ENCODE results near the gene ABTB2. TPM values are rescaled to one million over a fixed set of nuclear protein-coding genes. Genes with fewer than 3 reads are reported as not detected.

Gene ABTB2
- total RNA-seq, 2 experiments from 2014 or later: 2.4 to 2.5 TPM

DNA sequence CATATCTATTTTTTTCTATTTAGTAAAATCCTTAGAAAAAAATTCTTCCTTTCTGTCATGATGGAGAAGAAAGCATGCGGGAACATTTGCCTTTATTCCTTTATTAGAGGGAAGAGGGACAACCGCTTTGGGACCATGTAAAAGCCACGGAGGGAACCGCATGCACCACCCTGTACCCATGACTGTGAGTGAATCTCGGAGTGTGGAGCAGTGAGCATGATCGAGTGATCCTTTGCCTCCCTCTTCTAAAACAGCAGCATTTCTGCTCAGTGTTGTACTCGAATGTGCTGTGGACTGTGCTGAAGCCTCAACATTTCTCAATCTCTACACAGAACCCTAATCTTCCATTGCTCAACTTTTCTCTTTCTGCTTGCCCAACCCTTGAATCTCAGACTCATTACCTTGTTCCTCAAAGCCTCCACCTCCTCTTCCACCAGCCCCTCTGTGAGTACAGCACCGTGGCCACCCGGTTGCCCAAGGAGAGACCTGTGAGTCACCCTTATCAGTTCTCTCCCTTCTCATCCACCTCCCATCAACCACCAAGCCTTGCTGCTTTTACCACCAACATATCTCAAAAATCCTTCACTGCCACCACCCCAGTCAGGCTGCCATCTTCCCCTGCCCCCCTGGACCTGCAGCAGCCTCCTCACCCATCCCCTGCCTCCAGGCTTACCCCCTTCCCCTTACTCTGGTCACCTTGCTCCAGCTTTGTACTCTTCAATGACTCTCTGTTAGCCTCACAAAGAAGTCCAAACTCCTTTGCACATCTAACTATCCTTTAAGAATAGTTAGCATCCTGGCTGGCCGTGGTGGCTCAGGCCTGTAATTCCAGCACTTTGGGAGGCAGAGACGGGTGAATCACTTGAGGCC, 149.3 kb downstream of the ABTB2 start:
- ChIA-PET CTCF (interaction anchor here (1.5 kb wide), 1 partner anchor 150 kb away, joined by 3 read pairs; the partner anchor contains the start of gene ABTB2), POLR2A (interaction anchor here (1.0 kb wide), 1 partner anchor 24 kb away, joined by 3 read pairs; no protein-coding TSS in a partner anchor)
- intact Hi-C loops (cut with micrococcal nuclease): no loop called here
- no peaks in the 10 kb centered on the region for H3K36me3 Mint-ChIP-seq (ENCODE audit: low read depth)
- DNase-seq (peak; percentile 57), ATAC-seq (peak; percentile 81)
- H3K27me3 Mint-ChIP-seq: no peaks in the 10 kb centered on the region
- no peaks in the 10 kb centered on the region for H3K9me3 Mint-ChIP-seq
- TF ChIP-seq, protein P1, sequence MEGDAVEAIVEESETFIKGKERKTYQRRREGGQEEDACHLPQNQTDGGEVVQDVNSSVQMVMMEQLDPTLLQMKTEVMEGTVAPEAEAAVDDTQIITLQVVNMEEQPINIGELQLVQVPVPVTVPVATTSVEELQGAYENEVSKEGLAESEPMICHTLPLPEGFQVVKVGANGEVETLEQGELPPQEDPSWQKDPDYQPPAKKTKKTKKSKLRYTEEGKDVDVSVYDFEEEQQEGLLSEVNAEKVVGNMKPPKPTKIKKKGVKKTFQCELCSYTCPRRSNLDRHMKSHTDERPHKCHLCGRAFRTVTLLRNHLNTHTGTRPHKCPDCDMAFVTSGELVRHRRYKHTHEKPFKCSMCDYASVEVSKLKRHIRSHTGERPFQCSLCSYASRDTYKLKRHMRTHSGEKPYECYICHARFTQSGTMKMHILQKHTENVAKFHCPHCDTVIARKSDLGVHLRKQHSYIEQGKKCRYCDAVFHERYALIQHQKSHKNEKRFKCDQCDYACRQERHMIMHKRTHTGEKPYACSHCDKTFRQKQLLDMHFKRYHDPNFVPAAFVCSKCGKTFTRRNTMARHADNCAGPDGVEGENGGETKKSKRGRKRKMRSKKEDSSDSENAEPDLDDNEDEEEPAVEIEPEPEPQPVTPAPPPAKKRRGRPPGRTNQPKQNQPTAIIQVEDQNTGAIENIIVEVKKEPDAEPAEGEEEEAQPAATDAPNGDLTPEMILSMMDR (IDR thresholded peaks at IDR 0.05): no peak
- peaks cover 32% of the 10 kb centered on the region for H3K4me1 Mint-ChIP-seq (ENCODE audit: low read depth)
- no peak overlapping the region for H3K4me3 Mint-ChIP-seq
- H3K27ac Mint-ChIP-seq: peak overlapping the region; percentile 0

DNA sequence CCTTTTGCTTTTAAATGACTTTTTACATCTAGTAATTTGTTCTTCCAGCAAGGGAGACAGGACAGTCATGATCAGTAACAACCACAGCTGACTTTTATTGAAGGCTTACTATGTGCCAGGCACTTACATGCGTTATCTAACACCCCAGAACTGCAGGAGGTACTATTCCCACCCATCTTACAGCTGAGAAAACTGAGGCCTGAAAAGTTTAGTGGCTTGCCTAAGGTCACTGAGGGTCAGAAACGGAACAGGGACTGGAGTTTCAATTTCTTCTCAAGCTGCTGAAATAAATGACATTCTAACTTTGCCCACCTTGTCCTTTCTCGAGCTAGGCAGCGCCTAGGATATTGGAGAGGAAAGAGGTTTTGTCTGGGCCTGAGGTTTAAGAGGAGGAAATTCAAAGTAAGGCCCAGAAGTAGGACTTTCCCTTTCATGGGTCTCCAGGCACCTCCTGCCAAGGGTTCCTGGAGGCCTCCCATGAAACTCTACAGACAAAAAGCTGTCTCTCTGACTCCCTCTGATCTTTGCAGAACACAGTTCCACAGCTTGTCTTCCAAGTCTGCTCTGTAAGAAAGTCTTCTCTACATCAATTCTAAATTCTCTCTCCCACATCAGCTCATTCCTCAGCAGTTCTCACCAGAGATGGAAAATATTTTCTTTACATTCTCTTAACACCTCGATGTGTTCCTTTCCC, 150.2 kb downstream of the ABTB2 start:
- TF ChIP-seq, protein P1 (IDR thresholded peaks at IDR 0.05): no peak
- no peak for DNase-seq
- H3K27ac Mint-ChIP-seq: no peak overlapping the region
- no peak for ATAC-seq
- intact Hi-C loops (cut with micrococcal nuclease): no loop called here
- CTCF ChIA-PET: interaction anchor here (1.4 to 1.7 kb wide), 2 partner anchors 13 to 105 kb away, joined by 3 read pairs; no protein-coding TSS in a partner anchor
- H3K36me3 Mint-ChIP-seq (ENCODE audit: low read depth): no peaks in the 10 kb centered on the region
- H3K4me3 Mint-ChIP-seq: no peak overlapping the region
- POLR2A ChIA-PET: interaction anchor here (0.6 to 1.0 kb wide), 2 partner anchors 24 to 1046 kb away, joined by 3 read pairs; partner anchors contain the start of gene CSTF3
- H3K9me3 Mint-ChIP-seq: no peaks in the 10 kb centered on the region
- peaks cover 32% of the 10 kb centered on the region for H3K4me1 Mint-ChIP-seq (ENCODE audit: low read depth)
- no peaks in the 10 kb centered on the region for H3K27me3 Mint-ChIP-seq

DNA sequence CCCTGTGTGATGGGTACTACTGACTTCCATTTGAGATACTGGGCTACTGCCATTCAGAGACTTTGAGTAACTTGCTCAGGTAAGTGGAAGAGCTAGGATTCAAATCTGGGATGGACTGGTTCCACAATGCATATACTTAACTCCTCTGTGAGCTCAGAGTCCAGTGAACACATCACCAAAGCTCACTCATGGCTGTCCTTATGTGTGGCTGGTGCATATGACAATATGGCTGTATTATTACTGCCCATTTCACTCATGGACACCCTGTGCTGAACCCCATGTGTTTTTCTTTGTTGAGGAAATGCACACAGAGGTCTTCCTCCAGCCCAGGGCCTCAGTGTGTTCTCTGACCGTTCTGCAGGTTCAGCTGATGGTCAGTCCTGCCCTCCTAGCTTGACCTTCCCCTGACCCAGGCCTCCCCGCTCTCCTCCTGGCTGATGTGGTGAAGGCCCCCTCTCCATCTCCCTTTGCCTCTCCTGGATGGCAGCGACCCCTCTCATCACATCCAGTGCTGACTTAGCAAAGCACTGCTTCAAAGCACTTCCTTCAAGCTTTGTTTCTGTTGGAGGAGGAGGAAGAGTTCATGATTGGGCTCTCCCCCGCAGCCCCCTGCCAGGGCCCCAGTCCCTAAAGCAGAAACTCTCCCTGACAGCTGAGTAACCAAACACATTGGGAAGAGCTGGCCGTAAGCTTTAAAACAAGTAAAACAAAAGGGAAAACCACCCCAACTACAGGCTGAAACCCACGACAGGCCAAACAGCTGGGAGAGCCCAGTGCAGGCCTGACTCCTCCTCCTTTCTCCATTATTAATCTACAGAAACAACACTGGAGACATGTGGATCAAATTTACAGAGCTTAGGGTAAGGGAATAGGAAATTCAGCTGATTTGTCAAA, 151.2 kb downstream of the ABTB2 start:
- peaks cover 32% of the 10 kb centered on the region for H3K4me1 Mint-ChIP-seq (ENCODE audit: low read depth)
- H3K27me3 Mint-ChIP-seq: no peaks in the 10 kb centered on the region
- DNase-seq: no peak
- ChIA-PET POLR2A (interaction anchor here (0.5 to 1.6 kb wide), 5 partner anchors 9 to 1045 kb away, joined by 3 to 4 read pairs (median 3); partner anchors contain the start of genes ABTB2 and CSTF3), CTCF (interaction anchor here (1.2 to 1.7 kb wide), 4 partner anchors 12 to 150 kb away, joined by 3 read pairs; no protein-coding TSS in a partner anchor)
- intact Hi-C loops (cut with micrococcal nuclease): no loop called here
- no peak for ATAC-seq
- no peaks in the 10 kb centered on the region for H3K9me3 Mint-ChIP-seq
- TF ChIP-seq, protein P1 (IDR thresholded peaks at IDR 0.05): no peak
- H3K4me3 Mint-ChIP-seq: no peak overlapping the region
- peaks cover 3% of the 10 kb centered on the region for H3K36me3 Mint-ChIP-seq (ENCODE audit: low read depth)
- H3K27ac Mint-ChIP-seq: no peak overlapping the region

DNA sequence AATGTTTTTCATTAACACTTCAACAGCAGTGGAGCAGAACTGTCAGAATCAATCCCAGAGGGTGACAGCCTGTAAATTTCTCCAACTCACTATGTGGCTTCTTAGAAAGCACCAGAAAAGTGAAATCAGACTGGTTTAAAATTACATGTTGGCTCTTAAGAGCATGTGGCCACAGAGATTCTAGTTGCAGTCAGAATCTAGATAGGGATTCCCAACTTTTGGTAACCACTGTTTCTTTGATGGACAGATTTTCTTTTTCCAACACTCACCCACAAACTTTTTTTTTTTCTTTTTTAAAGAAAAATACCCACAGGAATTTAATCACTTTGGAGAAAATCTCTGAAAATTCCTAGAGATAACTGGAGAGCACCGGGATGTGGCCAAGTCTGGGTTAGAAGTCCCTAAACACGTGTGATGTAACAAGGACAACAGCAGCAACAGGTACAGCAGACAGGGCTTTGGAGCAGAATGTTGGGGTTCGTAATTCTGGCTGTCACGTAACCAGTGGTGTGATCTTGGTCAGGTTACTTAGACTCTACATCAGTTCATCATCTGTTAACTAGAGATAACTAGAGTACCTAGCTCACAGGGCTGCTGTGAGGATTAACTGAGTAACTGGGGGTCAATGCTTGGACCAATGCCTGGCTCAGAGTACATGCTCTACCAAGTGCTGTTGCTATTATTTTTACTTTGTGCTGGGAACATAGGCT, 152.3 kb downstream of the ABTB2 start:
- H3K27ac Mint-ChIP-seq: no peak overlapping the region
- H3K9me3 Mint-ChIP-seq: no peaks in the 10 kb centered on the region
- peaks cover 40% of the 10 kb centered on the region for H3K4me1 Mint-ChIP-seq (ENCODE audit: low read depth)
- ATAC-seq (no peak), DNase-seq (no peak)
- H3K4me3 Mint-ChIP-seq: no peak overlapping the region
- ChIA-PET CTCF (no interaction called here), POLR2A (interaction anchor here (1.6 kb wide), 1 partner anchor 44 kb away, joined by 3 read pairs; no protein-coding TSS in a partner anchor)
- no peaks in the 10 kb centered on the region for H3K27me3 Mint-ChIP-seq
- peaks cover 3% of the 10 kb centered on the region for H3K36me3 Mint-ChIP-seq (ENCODE audit: low read depth)
- TF ChIP-seq, protein P1 (IDR thresholded peaks at IDR 0.05): no peak
- intact Hi-C loops (cut with micrococcal nuclease): no loop called here

Data from activated CD8-positive, alpha-beta T cell treated with anti-CD3 and anti-CD28 coated beads for 36 hours (primary cell).